Activated T-cell treated with anti-CD3 and anti-CD28 coated beads, Interleukin-2, amount 50 U/mL, for 24 hours (primary cell): ENCODE data around the gene PCDHB5.
"Not testable (repeated sequence)": the region's sequence is repeated elsewhere in the genome, so short reads cannot be mapped to it uniquely, and the experiment has no call there.

Experiments
- DNase-seq: peaks from one replicate; pipeline ENCODE4 v3.0.0-alpha.2; 2020
- H3K27ac Mint-ChIP-seq: 2 replicates; pipeline ENCODE4 v1.8.0; 2020; ENCODE audit warnings: mild to moderate bottlenecking, mixed read lengths
- H3K27me3 Mint-ChIP-seq: 2 replicates; pipeline ENCODE4 v1.8.0; 2020; ENCODE audit warnings: mixed read lengths
- H3K36me3 Mint-ChIP-seq: 2 replicates; pipeline ENCODE4 v1.8.0; 2020; ENCODE audit warnings: low read depth, mixed read lengths
- H3K4me1 Mint-ChIP-seq: 2 replicates; pipeline ENCODE4 v1.8.0; 2020; ENCODE audit warnings: low read depth, mixed read lengths
- H3K4me3 Mint-ChIP-seq: 2 replicates; pipeline ENCODE4 v1.8.0; 2020; ENCODE audit warnings: mild to moderate bottlenecking, moderate library complexity, mixed read lengths
- H3K9me3 Mint-ChIP-seq: 2 replicates; pipeline ENCODE4 v1.8.0; 2020; ENCODE audit warnings: mixed read lengths

The PCDHB5 gene

DNA sequence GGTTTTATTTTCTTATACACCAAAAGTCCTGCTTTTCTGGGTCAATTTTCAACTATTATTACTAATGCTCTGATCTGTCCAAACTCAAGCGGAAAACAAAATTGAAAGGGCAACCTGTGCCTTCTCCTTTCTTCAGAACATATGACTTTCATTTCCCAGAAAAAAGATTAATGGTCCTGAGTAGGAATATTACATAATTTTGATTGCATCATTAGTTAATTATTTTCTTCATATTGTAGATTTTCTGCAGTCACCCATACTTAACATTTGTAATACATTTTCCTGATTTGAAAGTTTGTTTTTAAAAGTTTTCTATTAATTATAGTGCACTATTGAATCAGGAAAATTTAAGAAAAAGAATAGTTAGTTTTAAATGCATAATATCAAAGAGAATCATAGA is 40.9 kb downstream of the PCDHB5 start:
- Mint-ChIP-seq H3K9me3 (peaks cover 17% of the 10 kb centered on the region), H3K4me1 (peaks cover 2% of the 10 kb centered on the region), H3K36me3 (peaks cover 7% of the 10 kb centered on the region), H3K4me3 (no peak overlapping the region), H3K27ac (no peak overlapping the region), H3K27me3 (peaks cover 29% of the 10 kb centered on the region)
- DNase-seq = no peak

GRCh38 chr5:141177577-141178191 is 42.7 kb downstream of the PCDHB5 start, which contains the start of gene PCDHB8:
PCDHB8 (plus strand) TSS chr5:141177790; CDS start chr5:141178035, 245 bp downstream.
- H3K4me3 Mint-ChIP-seq, H3K36me3 Mint-ChIP-seq, H3K4me1 Mint-ChIP-seq, DNase-seq, H3K27ac Mint-ChIP-seq: not testable (repeated sequence)
- H3K9me3 Mint-ChIP-seq = peaks cover 18% of the 10 kb centered on the region
- peaks cover 40% of the 10 kb centered on the region for H3K27me3 Mint-ChIP-seq

DNA sequence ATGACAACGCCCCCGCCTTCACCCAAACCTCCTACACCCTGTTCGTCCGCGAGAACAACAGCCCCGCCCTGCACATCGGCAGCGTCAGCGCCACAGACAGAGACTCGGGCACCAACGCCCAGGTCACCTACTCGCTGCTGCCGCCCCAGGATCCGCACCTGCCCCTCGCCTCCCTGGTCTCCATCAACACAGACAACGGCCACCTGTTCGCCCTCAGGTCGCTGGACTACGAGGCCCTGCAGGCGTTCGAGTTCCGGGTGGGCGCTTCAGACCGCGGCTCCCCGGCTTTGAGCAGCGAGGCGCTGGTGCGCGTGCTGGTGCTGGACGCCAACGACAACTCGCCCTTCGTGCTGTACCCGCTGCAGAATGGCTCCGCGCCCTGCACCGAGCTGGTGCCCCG is 44.4 kb downstream of the PCDHB5 start:
- not testable (repeated sequence) for H3K36me3 Mint-ChIP-seq, H3K27ac Mint-ChIP-seq, H3K4me3 Mint-ChIP-seq, DNase-seq, H3K4me1 Mint-ChIP-seq
- H3K27me3 Mint-ChIP-seq = peaks cover 36% of the 10 kb centered on the region
- peaks cover 18% of the 10 kb centered on the region for H3K9me3 Mint-ChIP-seq

DNA sequence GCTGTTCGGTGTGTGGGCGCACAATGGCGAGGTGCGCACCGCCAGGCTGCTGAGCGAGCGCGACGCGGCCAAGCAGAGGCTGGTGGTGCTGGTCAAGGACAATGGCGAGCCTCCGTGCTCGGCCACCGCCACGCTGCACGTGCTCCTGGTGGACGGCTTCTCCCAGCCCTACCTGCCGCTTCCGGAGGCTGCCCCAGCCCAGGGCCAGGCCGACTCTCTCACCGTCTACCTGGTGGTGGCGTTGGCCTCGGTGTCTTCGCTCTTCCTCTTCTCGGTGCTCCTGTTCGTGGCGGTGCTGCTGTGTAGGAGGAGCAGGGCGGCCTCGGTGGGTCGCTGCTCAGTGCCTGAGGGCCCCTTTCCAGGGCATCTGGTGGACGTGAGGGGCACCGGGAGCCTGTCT is 44.9 kb downstream of the PCDHB5 start:
- H3K9me3 Mint-ChIP-seq = peaks cover 20% of the 10 kb centered on the region
- H3K4me3 Mint-ChIP-seq, H3K4me1 Mint-ChIP-seq, H3K27ac Mint-ChIP-seq, H3K36me3 Mint-ChIP-seq, DNase-seq: not testable (repeated sequence)
- H3K27me3 Mint-ChIP-seq = peaks cover 41% of the 10 kb centered on the region

- no peak overlapping the region for H3K4me3 Mint-ChIP-seq
- peaks cover 45% of the 10 kb centered on the region for H3K27me3 Mint-ChIP-seq
- peaks cover 6% of the 10 kb centered on the region for H3K36me3 Mint-ChIP-seq
- peaks cover 17% of the 10 kb centered on the region for H3K9me3 Mint-ChIP-seq
- DNase-seq = no peak
- H3K4me1 Mint-ChIP-seq = no peaks in the 10 kb centered on the region
- H3K27ac Mint-ChIP-seq = no peak overlapping the region
Measured at GRCh38 chr5:141180313-141180712, 45.3 kb downstream of the PCDHB5 start.

GRCh38 chr5:141182248-141182647 is 47.2 kb downstream of the PCDHB5 start, which contains the start of gene PCDHB16:
PCDHB16 (plus strand) TSS chr5:141182387; CDS start chr5:141182560, 173 bp downstream.
- peaks cover 61% of the 10 kb centered on the region for H3K27me3 Mint-ChIP-seq
- H3K36me3 Mint-ChIP-seq = peaks cover 6% of the 10 kb centered on the region
- no peak within 1 kb of the TSS for H3K27ac Mint-ChIP-seq
- DNase-seq = no peak
- peaks cover 17% of the 10 kb centered on the region for H3K9me3 Mint-ChIP-seq
- peaks cover 3% of the 10 kb centered on the region for H3K4me1 Mint-ChIP-seq
- no peak within 1 kb of the TSS for H3K4me3 Mint-ChIP-seq

DNA sequence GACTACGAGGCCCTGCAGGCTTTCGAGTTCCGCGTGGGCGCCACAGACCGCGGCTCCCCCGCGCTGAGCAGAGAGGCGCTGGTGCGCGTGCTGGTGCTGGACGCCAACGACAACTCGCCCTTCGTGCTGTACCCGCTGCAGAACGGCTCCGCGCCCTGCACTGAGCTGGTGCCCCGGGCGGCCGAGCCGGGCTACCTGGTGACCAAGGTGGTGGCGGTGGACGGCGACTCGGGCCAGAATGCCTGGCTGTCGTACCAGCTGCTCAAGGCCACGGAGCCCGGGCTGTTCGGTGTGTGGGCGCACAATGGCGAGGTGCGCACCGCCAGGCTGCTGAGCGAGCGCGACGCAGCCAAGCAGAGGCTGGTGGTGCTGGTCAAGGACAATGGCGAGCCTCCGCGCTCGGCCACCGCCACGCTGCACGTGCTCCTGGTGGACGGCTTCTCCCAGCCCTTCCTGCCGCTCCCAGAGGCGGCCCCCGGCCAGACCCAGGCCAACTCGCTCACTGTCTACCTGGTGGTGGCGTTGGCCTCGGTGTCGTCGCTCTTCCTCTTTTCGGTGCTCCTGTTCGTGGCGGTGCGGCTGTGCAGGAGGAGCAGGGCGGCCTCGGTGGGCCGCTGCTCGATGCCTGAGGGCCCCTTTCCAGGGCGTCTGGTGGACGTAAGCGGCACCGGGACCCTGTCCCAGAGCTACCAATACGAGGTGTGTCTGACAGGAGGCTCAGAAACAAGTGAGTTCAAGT is 49.3 kb downstream of the PCDHB5 start:
- H3K4me3 Mint-ChIP-seq, H3K27ac Mint-ChIP-seq, DNase-seq, H3K4me1 Mint-ChIP-seq: not testable (repeated sequence)
- peaks cover 76% of the 10 kb centered on the region for H3K27me3 Mint-ChIP-seq
- peaks cover 24% of the 10 kb centered on the region for H3K9me3 Mint-ChIP-seq
- H3K36me3 Mint-ChIP-seq = peaks cover 11% of the 10 kb centered on the region

- Mint-ChIP-seq H3K27ac (no peak within 1 kb of the TSS), H3K4me3 (no peak within 1 kb of the TSS), H3K27me3 (peaks cover 83% of the 10 kb centered on the region), H3K9me3 (peaks cover 27% of the 10 kb centered on the region), H3K36me3 (peaks cover 13% of the 10 kb centered on the region), H3K4me1 (peaks cover 3% of the 10 kb centered on the region)
- no peak for DNase-seq
Measured at GRCh38 chr5:141186897-141187512, 52.0 kb downstream of the PCDHB5 start, which contains the start of gene PCDHB9. PCDHB9 (plus strand) TSS chr5:141187161; CDS start chr5:141187319, 158 bp downstream.
